ENCODE results near the gene PTPN21. TPM values are rescaled to one million over a fixed set of nuclear protein-coding genes. Genes with fewer than 3 reads are reported as not detected.

PTPN21 gene
- total and polyA plus RNA-seq, 9 of the 15 experiments (the other 6 are each of a cell fraction or from before 2014, with no cell fraction given) = 0.06 to 1.9 (median 0.94) TPM

DNA sequence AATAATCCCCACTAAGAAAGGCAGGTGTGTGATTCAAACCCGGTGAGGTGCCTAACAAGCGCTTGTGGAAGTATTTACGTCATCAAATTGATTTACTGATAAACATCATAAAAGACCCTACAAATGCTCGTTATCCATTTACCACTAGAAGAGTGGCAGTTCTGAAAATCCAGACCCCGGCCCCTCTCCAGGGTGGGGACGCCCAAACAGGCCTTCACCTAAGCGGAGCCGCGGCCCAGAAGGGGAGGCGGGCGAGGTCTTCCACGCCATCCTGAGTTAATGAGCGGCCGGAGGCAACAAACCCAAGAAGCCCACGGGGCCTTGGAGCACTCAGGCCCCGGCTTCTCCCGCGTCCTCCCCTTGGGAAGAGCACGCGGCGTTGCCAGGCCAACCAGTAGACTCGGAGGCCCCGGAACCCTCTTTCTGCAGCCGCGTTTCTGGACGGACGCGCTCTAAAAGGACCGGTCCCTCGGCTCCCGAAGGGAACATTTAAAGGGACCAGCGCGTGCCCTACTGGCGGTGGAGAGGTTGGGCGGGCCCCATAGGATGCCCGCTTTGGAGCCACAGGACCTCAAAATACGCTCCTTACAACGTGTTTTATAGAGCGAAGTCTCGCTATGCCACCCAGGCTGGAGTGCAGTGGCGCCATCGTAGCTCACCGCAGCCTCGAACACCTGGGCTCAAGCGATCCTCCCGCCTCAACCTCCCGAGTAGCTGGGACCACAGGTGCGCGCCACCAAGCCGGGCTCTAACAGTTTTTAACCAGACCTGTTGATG lies 3.5 kb downstream of the PTPN21 start (continued):
- no peak for TF ChIP-seq NCOA2 (IDR thresholded peaks at IDR 0.05; ENCODE audit: partially characterized antibody in 2 of 2)
- peak in 1 of 2 experiments; percentile 75; a peak in 2 of 4 replicates for TF ChIP-seq TRIM24 (IDR thresholded peaks at IDR 0.05)
- TF ChIP-seq, protein P1, sequence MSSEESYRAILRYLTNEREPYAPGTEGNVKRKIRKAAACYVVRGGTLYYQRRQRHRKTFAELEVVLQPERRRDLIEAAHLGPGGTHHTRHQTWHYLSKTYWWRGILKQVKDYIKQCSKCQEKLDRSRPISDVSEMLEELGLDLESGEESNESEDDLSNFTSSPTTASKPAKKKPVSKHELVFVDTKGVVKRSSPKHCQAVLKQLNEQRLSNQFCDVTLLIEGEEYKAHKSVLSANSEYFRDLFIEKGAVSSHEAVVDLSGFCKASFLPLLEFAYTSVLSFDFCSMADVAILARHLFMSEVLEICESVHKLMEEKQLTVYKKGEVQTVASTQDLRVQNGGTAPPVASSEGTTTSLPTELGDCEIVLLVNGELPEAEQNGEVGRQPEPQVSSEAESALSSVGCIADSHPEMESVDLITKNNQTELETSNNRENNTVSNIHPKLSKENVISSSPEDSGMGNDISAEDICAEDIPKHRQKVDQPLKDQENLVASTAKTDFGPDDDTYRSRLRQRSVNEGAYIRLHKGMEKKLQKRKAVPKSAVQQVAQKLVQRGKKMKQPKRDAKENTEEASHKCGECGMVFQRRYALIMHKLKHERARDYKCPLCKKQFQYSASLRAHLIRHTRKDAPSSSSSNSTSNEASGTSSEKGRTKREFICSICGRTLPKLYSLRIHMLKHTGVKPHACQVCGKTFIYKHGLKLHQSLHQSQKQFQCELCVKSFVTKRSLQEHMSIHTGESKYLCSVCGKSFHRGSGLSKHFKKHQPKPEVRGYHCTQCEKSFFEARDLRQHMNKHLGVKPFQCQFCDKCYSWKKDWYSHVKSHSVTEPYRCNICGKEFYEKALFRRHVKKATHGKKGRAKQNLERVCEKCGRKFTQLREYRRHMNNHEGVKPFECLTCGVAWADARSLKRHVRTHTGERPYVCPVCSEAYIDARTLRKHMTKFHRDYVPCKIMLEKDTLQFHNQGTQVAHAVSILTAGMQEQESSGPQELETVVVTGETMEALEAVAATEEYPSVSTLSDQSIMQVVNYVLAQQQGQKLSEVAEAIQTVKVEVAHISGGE (CRISPR knock-in tag; IDR thresholded peaks at IDR 0.05) = peak in 2 of 3 experiments; percentile 91 to 98; a peak in 4 of 6 replicates
- TF ChIP-seq PPARD (CRISPR knock-in tag; IDR thresholded peaks at IDR 0.05) = no peak
- TF ChIP-seq C11orf30 (IDR thresholded peaks at IDR 0.05; ENCODE audit: low read depth) = peak; percentile 65; the same call in 1 of the 2 replicates
- TF ChIP-seq, protein P2, sequence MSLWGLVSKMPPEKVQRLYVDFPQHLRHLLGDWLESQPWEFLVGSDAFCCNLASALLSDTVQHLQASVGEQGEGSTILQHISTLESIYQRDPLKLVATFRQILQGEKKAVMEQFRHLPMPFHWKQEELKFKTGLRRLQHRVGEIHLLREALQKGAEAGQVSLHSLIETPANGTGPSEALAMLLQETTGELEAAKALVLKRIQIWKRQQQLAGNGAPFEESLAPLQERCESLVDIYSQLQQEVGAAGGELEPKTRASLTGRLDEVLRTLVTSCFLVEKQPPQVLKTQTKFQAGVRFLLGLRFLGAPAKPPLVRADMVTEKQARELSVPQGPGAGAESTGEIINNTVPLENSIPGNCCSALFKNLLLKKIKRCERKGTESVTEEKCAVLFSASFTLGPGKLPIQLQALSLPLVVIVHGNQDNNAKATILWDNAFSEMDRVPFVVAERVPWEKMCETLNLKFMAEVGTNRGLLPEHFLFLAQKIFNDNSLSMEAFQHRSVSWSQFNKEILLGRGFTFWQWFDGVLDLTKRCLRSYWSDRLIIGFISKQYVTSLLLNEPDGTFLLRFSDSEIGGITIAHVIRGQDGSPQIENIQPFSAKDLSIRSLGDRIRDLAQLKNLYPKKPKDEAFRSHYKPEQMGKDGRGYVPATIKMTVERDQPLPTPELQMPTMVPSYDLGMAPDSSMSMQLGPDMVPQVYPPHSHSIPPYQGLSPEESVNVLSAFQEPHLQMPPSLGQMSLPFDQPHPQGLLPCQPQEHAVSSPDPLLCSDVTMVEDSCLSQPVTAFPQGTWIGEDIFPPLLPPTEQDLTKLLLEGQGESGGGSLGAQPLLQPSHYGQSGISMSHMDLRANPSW (CRISPR knock-in tag; IDR thresholded peaks at IDR 0.05) = no peak
- TF ChIP-seq CXXC5 (CRISPR knock-in tag; IDR thresholded peaks at IDR 0.05) = peak; percentile 32; the same call in 1 of the 2 replicates
- TF ChIP-seq DIDO1 (tag; IDR thresholded peaks at IDR 0.05; ENCODE audit: low read depth) = peak; percentile 55; the same call in 1 of the 2 replicates
- TF ChIP-seq GTF2A2 (tag; IDR thresholded peaks at IDR 0.05) = peak; percentile 73
- no peak for TF ChIP-seq MAFK (IDR thresholded peaks at IDR 0.05; ENCODE audit: low read length)
